SIG-M5 (cell line): ENCODE results near the gene IFT27.
"Not testable (repeated sequence)": the region's sequence is repeated elsewhere in the genome, so short reads cannot be mapped to it uniquely, and the experiment has no call there.

Experiments
- DNase-seq: peaks from one replicate; lab custom pipeline; 2025; lab: John Stamatoyannopoulos, UW

Gene IFT27

GRCh38 chr22:36743591-36744412, 32.1 kb downstream of the IFT27 start:
- DNase-seq, result no peak

GRCh38 chr22:36743011-36743410, 32.9 kb downstream of the IFT27 start:
- DNase-seq, result no peak

GRCh38 chr22:36741968-36742367, 34.0 kb downstream of the IFT27 start:
- no peak for DNase-seq

- no peak for DNase-seq
Observed at GRCh38 chr22:36741204-36741793, 34.6 kb downstream of the IFT27 start.

- no peak for DNase-seq
Observed at GRCh38 chr22:36740716-36741115, 35.2 kb downstream of the IFT27 start.

GRCh38 chr22:36739185-36739584, 36.7 kb downstream of the IFT27 start:
- DNase-seq, result no peak

- DNase-seq, result no peak
Observed at GRCh38 chr22:36738416-36739020, 37.4 kb downstream of the IFT27 start.

GRCh38 chr22:36737776-36738175, 38.1 kb downstream of the IFT27 start:
- DNase-seq, result no peak

- no peak for DNase-seq
Observed at GRCh38 chr22:36736701-36737320, 39.1 kb downstream of the IFT27 start.

- no peak for DNase-seq
Observed at GRCh38 chr22:36734171-36735058, 41.5 kb downstream of the IFT27 start.

- DNase-seq, result no peak
Observed at GRCh38 chr22:36733271-36733670, 42.6 kb downstream of the IFT27 start.

GRCh38 chr22:36732609-36733008, 43.3 kb downstream of the IFT27 start:
- no peak for DNase-seq

GRCh38 chr22:36731916-36732315, 44.0 kb downstream of the IFT27 start:
- no peak for DNase-seq

GRCh38 chr22:36731321-36731720, 44.6 kb downstream of the IFT27 start:
- not testable (repeated sequence) for DNase-seq

- DNase-seq, result no peak
Observed at GRCh38 chr22:36730176-36730858, 45.6 kb downstream of the IFT27 start.

- no peak for DNase-seq
Observed at GRCh38 chr22:36729321-36729720, 46.6 kb downstream of the IFT27 start.

- no peak for DNase-seq
Observed at GRCh38 chr22:36728505-36728904, 47.4 kb downstream of the IFT27 start.

GRCh38 chr22:36727927-36728488, 47.9 kb downstream of the IFT27 start:
- no peak for DNase-seq

GRCh38 chr22:36727110-36727509, 48.8 kb downstream of the IFT27 start:
- DNase-seq, result no peak

GRCh38 chr22:36726007-36726380, 49.9 kb downstream of the IFT27 start:
- no peak for DNase-seq
